COR-L47 (cell line): ENCODE data around the gene JSRP1.

Experiments
- DNase-seq: peaks from one replicate; lab custom pipeline; 2025; lab: John Stamatoyannopoulos, UW

Gene JSRP1

DNA sequence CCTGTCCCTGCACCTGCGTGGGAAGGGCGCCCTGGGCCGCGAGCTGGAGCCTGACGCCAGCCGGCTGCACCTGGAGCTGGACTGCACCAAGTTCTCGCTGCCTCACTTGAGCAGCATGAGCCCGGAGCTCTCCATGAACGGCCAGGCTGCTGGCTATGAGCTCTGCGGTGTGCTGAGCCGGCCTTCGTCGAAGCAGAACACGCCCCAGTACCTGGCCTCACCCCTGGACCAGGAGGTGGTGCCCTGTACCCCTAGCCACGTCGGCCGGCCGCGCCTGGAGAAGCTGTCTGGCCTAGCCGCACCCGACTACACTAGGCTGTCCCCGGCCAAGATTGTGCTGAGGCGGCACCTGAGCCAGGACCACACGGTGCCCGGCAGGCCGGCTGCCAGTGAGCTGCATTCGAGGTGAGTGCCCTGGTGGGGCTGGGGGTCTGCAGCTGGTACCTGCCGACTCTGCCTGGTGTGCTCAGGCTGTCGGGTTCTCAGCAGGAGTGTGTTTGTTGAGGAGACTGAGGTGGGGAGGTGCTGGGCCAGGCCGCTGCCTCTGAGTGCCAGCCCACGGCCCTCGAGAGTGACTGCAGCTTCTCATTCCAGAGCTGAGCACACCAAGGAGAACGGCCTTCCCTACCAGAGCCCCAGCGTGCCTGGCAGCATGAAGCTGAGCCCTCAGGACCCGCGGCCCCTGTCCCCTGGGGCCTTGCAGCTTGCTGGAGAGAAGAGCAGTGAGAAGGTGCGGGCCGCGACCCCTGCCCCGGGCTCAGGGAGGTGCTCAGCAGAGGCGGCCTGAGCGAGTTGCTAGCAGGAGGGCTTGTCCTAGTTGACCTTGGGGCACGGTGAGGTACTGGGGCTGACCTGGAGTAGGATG lies 39.6 kb downstream of the JSRP1 start:
- no peak for DNase-seq

DNA sequence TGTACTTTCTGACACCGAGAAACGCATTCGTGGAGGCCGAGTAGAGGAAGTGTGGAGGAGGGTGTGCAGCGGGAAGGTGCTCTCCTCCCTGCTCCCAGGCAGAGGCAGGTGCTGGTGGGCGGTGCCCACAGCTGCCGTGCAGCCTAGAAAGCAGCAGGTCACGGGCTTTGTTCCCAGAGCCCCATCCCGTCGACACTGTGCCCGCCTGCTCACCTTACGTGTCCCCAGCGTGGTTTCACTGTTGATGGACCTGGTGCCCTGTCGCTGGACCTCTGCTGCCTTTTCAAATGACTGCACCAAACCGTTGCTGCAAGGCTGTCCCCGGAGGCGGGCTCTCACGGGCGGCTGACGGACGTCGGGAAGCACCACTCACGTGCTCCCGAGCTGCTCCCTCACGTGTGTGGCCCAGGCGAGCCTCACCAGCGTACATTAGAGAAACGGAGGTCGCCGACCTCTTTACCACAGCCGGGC lies 40.9 kb downstream of the JSRP1 start:
- DNase-seq = no peak

GRCh38 chr19:2214251-2214650 lies 42.0 kb downstream of the JSRP1 start:
- DNase-seq = no peak

DNA sequence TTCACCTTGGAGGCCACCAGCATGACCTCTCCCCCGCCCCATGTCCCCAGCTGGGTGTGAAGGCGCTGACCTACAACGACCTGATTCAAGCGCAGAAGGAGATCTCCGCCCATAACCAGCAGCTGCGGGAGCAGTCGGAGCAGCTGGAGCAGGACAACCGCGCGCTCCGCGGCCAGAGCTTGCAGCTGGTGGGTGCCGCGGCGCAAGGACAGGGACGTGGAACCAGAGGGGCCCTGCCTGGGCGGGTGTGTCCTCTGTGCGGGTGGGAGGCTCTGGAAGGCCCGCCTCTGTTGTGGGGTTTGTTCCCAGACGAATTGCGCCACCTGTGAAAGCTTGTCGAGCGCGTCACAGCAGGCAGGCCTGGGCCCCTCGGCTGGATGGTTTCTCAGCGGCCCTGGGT lies 42.4 kb downstream of the JSRP1 start:
- no peak for DNase-seq

GRCh38 chr19:2212861-2213711 lies 43.1 kb downstream of the JSRP1 start:
- DNase-seq = no peak

- no peak for DNase-seq
Measured at GRCh38 chr19:2210987-2211740, 45.1 kb downstream of the JSRP1 start.

- DNase-seq = no peak
Measured at GRCh38 chr19:2210206-2210605, 46.0 kb downstream of the JSRP1 start.

DNA sequence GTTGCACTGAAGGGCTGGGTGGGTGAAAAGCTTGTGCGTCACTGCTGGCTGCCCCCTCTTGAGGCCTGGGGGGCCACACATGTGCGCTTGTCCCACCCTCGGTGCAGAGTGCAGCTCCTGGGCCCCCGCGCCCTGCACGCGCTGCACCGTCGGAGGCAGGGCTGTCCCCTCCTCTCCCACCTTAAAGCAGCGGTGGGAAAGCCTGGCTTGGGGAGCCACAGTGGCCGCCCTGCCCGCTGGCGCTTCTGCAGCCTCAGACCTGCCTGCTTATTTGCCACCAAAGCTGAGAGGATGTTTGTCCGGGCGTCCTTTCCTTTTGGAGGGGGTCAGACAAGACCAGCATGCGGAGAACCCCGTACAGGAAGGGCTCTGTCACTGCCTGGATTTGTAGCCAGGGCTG lies 46.8 kb downstream of the JSRP1 start:
- no peak for DNase-seq

- no peak for DNase-seq
Measured at GRCh38 chr19:2208975-2209374, 47.2 kb downstream of the JSRP1 start.

- no peak for DNase-seq
Measured at GRCh38 chr19:2207991-2208860, 48.0 kb downstream of the JSRP1 start.

DNA sequence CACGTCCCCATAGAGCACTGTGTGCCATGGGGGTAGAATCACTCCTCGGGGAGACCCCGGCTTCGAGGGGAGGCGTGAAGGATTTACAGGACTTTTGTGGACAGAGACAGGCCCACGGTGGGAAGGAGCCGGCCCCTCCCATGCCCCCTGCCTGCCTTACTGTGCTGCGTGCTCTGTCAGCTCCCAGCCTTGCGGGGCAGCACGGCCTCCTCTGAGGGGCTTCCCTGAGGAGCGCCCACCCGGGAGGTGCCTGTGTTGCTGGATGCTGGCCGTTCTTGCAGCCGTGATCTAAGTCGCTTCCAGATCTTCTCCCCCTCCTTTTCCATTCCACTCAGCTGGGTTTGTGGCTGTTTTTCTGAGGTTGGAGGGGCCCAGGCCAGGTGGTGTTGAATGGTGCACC lies 49.2 kb downstream of the JSRP1 start:
- no peak for DNase-seq

DNA sequence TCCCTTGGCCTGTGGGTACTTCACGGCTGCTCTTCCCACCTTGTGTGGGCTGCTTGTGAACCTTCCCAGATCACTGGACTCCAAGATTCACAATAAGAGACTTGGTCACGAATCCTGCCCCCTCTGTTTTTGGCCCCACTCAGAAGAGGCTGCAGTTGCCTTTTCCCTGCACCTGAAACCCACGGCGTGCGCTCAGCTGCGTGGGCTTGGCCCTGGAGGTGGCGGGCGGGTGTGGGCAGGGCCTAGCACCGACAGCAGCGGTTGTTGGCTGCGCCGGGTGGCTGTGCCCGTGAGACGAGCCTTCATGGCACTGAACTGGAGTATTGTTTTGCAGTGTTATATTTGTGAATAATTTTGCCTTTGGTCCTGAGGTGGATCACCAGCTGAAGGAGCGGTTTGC lies 53.9 kb downstream of the JSRP1 start:
- DNase-seq = no peak
